GM23248 (cell line): ENCODE measurements around the gene DLX6. TPM values are rescaled to one million over a fixed set of nuclear protein-coding genes. Genes with fewer than 3 reads are reported as not detected.

Experiments
- DNase-seq: peaks from one replicate; pipeline ENCODE4 v3.0.0-alpha.2; 2015
- H2AFZ ChIP-seq: fragments of 200-600 bp; sonication (generic); 2 replicates; pipeline ENCODE4 v1.6.1; 2016; ENCODE audit warnings: antibody characterized with exemption
- H3F3A ChIP-seq: fragments of 200-600 bp; sonication (generic); 2 replicates; pipeline ENCODE4 v1.6.1; 2016; ENCODE audit warnings: mild to moderate bottlenecking, antibody characterized with exemption, mixed run types; ENCODE audit not compliant: insufficient read depth
- H3K27ac ChIP-seq: fragments of 200-600 bp; sonication (generic); 2 replicates; pipeline ENCODE4 v1.5.1; 2016; ENCODE audit warnings: mild to moderate bottlenecking
- H3K27me3 ChIP-seq: fragments of 200-600 bp; sonication (generic); replicated peaks from 2 replicates; pipeline ENCODE4 v1.6.1; 2016; ENCODE audit warnings: mild to moderate bottlenecking; ENCODE audit not compliant: insufficient read depth
- H3K36me3 ChIP-seq: fragments of 200-600 bp; sonication (generic); 2 replicates; pipeline ENCODE4 v1.6.1; 2016; ENCODE audit warnings: low read depth, mild to moderate bottlenecking
- H3K4me1 ChIP-seq: fragments of 200-600 bp; sonication (generic); 2 replicates; pipeline ENCODE4 v1.6.1; 2016; ENCODE audit warnings: mild to moderate bottlenecking; ENCODE audit not compliant: insufficient read depth
- H3K4me2 ChIP-seq: fragments of 200-600 bp; sonication (generic); one replicate; pipeline ENCODE4 v1.6.1; 2016; ENCODE audit warnings: mild to moderate bottlenecking; ENCODE audit not compliant: unreplicated experiment
- H3K4me3 ChIP-seq: fragments of 200-600 bp; sonication (generic); 2 replicates; pipeline ENCODE4 v1.5.1; 2016; ENCODE audit warnings: mild to moderate bottlenecking
- H3K79me2 ChIP-seq: fragments of 200-600 bp; sonication (generic); 2 replicates; pipeline ENCODE4 v1.6.1; 2016; ENCODE audit warnings: mild to moderate bottlenecking; ENCODE audit not compliant: insufficient read depth
- H3K9ac ChIP-seq: fragments of 200-600 bp; sonication (generic); 2 replicates; pipeline ENCODE4 v1.6.1; 2016; ENCODE audit warnings: mild to moderate bottlenecking
- H3K9me2 ChIP-seq: fragments of 200-600 bp; sonication (generic); 2 replicates; pipeline ENCODE4 v1.6.1; 2016; ENCODE audit warnings: mixed run types, mild to moderate bottlenecking, moderate library complexity; ENCODE audit not compliant: insufficient read depth
- H3K9me3 ChIP-seq: fragments of 200-600 bp; sonication (generic); one replicate; pipeline ENCODE4 v1.6.1; 2017; ENCODE audit warnings: low read depth
- H4K20me1 ChIP-seq: fragments of 200-600 bp; sonication (generic); 2 replicates; pipeline ENCODE4 v1.6.0; 2016; ENCODE audit not compliant: insufficient read depth
- EZH2 ChIP-seq: fragments of 200-600 bp; sonication (generic); IDR thresholded peaks from 2 replicates; pipeline ENCODE4 v1.6.1; 2018; ENCODE audit warnings: antibody characterized with exemption, mild to moderate bottlenecking; ENCODE audit not compliant: insufficient read depth, poor library complexity, severe bottlenecking
- EZH2phosphoT487 ChIP-seq: fragments of 200-600 bp; sonication (generic); IDR thresholded peaks from 2 replicates; pipeline ENCODE4 v1.6.1; 2018; ENCODE audit warnings: antibody characterized with exemption, moderate library complexity, mild to moderate bottlenecking, low read depth; ENCODE audit not compliant: insufficient read depth
- WGBS, 2 experiments: methylation state at CpG; one replicate each; pipeline ENCODE4 v1.1.6; 2015 to 2017; ENCODE audit warnings: low lambda C conversion rate in 2 of 2, low coverage in 1 of 2; ENCODE audit errors: missing lambda C conversion rate in 2 of 2; 5-methylcytosine and 5-hydroxymethylcytosine counted together
- in situ Hi-C: fragments of 300-500 bp; cut with MboI; formaldehyde crosslinking; loops from 2 replicates; pipeline ENCODE4 v1.15.0; 2020
- polyA plus RNA-seq: library from polyadenylated mRNA; unstranded; fragments of >200 nt; fragmentation: Nextera tagmentation; extraction: Ambion mirVana; gene quantifications from 2 replicates; pipeline ENCODE4 v1.2.1, GENCODE V29; 2016
- total RNA-seq: library from RNA; depleted of rRNA; stranded (reverse); fragments of >200 nt; shearing (Covaris generic); gene quantifications from 2 replicates; pipeline ENCODE4 v1.2.3, GENCODE V29; 2014

Gene DLX6
- total and polyA plus RNA-seq, 2 experiments from 2014 or later: not detected

GRCh38 chr7:97004247-97005182, 838 bp upstream of the DLX6 start:
- Histone ChIP-seq H3K9me3 (no peaks in the 10 kb centered on the region), H2AFZ (no peak overlapping the region), H3K4me2 (no peak overlapping the region), H3K36me3 (no peaks in the 10 kb centered on the region), H3K27me3 (peaks cover 94% of the 10 kb centered on the region), H3K4me3 (no peak overlapping the region), H3F3A (no peaks in the 10 kb centered on the region), H4K20me1 (no peaks in the 10 kb centered on the region), H3K9ac (no peak overlapping the region), H3K27ac (no peak overlapping the region), H3K4me1 (no peaks in the 10 kb centered on the region), H3K9me2 (no peaks in the 10 kb centered on the region), H3K79me2 (no peaks in the 10 kb centered on the region)
- DNase-seq: no peak
- WGBS, 2 experiments: 5% methylated on average over 20 of the region's 20 CpGs
- peak; percentile 55; the same call in 1 of the 2 replicates for TF ChIP-seq EZH2phosphoT487
- TF ChIP-seq EZH2: peak; percentile 82
- in situ Hi-C loops: no loop called here

GRCh38 chr7:97006055-97006815, 882 bp downstream of the DLX6 start:
- Histone ChIP-seq H3K4me2 (peak overlapping the region; percentile 61), H3K4me3 (peak overlapping the region; percentile 47), H3K27ac (no peak overlapping the region), H3K4me1 (no peaks in the 10 kb centered on the region), H3F3A (no peaks in the 10 kb centered on the region), H3K9ac (no peak overlapping the region), H3K79me2 (no peaks in the 10 kb centered on the region), H3K27me3 (peaks cover 91% of the 10 kb centered on the region), H2AFZ (peak overlapping the region; percentile 57; the same call in 1 of the 2 replicates), H3K9me3 (no peaks in the 10 kb centered on the region), H4K20me1 (no peaks in the 10 kb centered on the region), H3K36me3 (no peaks in the 10 kb centered on the region), H3K9me2 (no peaks in the 10 kb centered on the region)
- WGBS, 2 experiments: 2 to 3% methylated on average over 23 to 62 of the region's 83 CpGs
- TF ChIP-seq EZH2phosphoT487: no peak
- no peak for TF ChIP-seq EZH2
- DNase-seq: peak; percentile 53
- in situ Hi-C loops: no loop called here

- Histone ChIP-seq H3K4me1 (no peaks in the 10 kb centered on the region), H2AFZ (no peak overlapping the region), H3K9me3 (no peaks in the 10 kb centered on the region), H3K79me2 (no peaks in the 10 kb centered on the region), H3K9me2 (no peaks in the 10 kb centered on the region), H3K4me3 (no peak overlapping the region), H3K9ac (no peak overlapping the region), H4K20me1 (no peaks in the 10 kb centered on the region), H3K4me2 (no peak overlapping the region), H3K27me3 (peaks cover 91% of the 10 kb centered on the region), H3F3A (no peaks in the 10 kb centered on the region), H3K36me3 (no peaks in the 10 kb centered on the region), H3K27ac (no peak overlapping the region)
- WGBS, 2 experiments: 3 to 4% methylated on average over 36 to 39 of the region's 39 CpGs
- in situ Hi-C loops: no loop called here
- TF ChIP-seq EZH2 (peak; percentile 78), EZH2phosphoT487 (no peak)
- DNase-seq: no peak
These were observed 1.6 kb downstream of the DLX6 start for GRCh38 chr7:97006816-97007582.

- no peak overlapping the region for H3K27ac ChIP-seq
- in situ Hi-C loops: no loop called here
- no peak overlapping the region for H3K4me2 ChIP-seq
- no peaks in the 10 kb centered on the region for H3F3A ChIP-seq
- H3K9ac ChIP-seq: no peak overlapping the region
- no peaks in the 10 kb centered on the region for H3K9me2 ChIP-seq
- TF ChIP-seq EZH2phosphoT487 (no peak), EZH2 (no peak)
- H4K20me1 ChIP-seq: no peaks in the 10 kb centered on the region
- H3K4me1 ChIP-seq: no peaks in the 10 kb centered on the region
- H3K36me3 ChIP-seq: no peaks in the 10 kb centered on the region
- H3K4me3 ChIP-seq: no peak overlapping the region
- 32 to 36% methylated on average over 8 of the region's 8 CpGs for WGBS, 2 experiments
- peaks cover 91% of the 10 kb centered on the region for H3K27me3 ChIP-seq
- H3K79me2 ChIP-seq: no peaks in the 10 kb centered on the region
- no peak overlapping the region for H2AFZ ChIP-seq
- H3K9me3 ChIP-seq: no peaks in the 10 kb centered on the region
- no peak for DNase-seq
These were observed 2.2 kb downstream of the DLX6 start for GRCh38 chr7:97007583-97007861.
